Measurements from ENCODE around the gene LILRA6.

- TF ChIP-seq ESRRA (IDR thresholded peaks at IDR 0.05; ENCODE audit: low read length): no peak
- TF ChIP-seq ZNF217 (IDR thresholded peaks at IDR 0.05): no peak
Measured at GRCh38 chr19:54253331-54254194, 11.0 kb upstream of the LILRA6 start.
